GM23338 (cell line): ENCODE data around the gene KLHL6. TPM values are rescaled to one million over a fixed set of nuclear protein-coding genes. Genes with fewer than 3 reads are reported as not detected.

Source experiments
- ATAC-seq: fragments of 200-7000 bp; cut with Tn5 transposase; 3 replicates; pipeline ENCODE4 v1.9.1; 2020
- DNase-seq: peaks from one replicate; pipeline ENCODE4 v3.0.0-alpha.2; 2015; ENCODE audit warnings: low spot score
- H2AFZ ChIP-seq: fragments of 200-600 bp; sonication (generic); 2 replicates; pipeline ENCODE4 v1.8.0; 2016; ENCODE audit warnings: antibody characterized with exemption, mild to moderate bottlenecking, moderate library complexity
- H3F3A ChIP-seq: fragments of 200-600 bp; sonication (generic); replicated peaks from 2 replicates; pipeline ENCODE4 v1.8.0; 2017; ENCODE audit warnings: antibody characterized with exemption, mixed run types, low read depth
- H3K27ac ChIP-seq: fragments of 200-600 bp; sonication (generic); 2 replicates; pipeline ENCODE4 v1.6.1; 2016; ENCODE audit warnings: low read depth
- H3K27me3 ChIP-seq: fragments of 200-600 bp; sonication (generic); 2 replicates; pipeline ENCODE4 v1.8.0; 2016; ENCODE audit warnings: mild to moderate bottlenecking, mixed run types, moderate library complexity; ENCODE audit not compliant: insufficient read depth
- H3K36me3 ChIP-seq: fragments of 200-600 bp; sonication (generic); 2 replicates; pipeline ENCODE4 v1.8.0; 2016; ENCODE audit warnings: mild to moderate bottlenecking; ENCODE audit not compliant: insufficient read depth
- H3K4me1 ChIP-seq: fragments of 200-600 bp; sonication (generic); 2 replicates; pipeline ENCODE4 v1.8.0; 2016; ENCODE audit warnings: mild to moderate bottlenecking, moderate library complexity; ENCODE audit not compliant: insufficient read depth
- H3K4me2 ChIP-seq: fragments of 200-600 bp; sonication (generic); 2 replicates; pipeline ENCODE4 v1.7.1; 2017; ENCODE audit warnings: mixed run types
- H3K4me3 ChIP-seq: fragments of 200-600 bp; sonication (generic); 2 replicates; pipeline ENCODE4 v1.6.1; 2016; ENCODE audit warnings: mixed run types
- H3K79me2 ChIP-seq: fragments of 200-600 bp; sonication (generic); replicated peaks from 2 replicates; pipeline ENCODE4 v1.8.0; 2017; ENCODE audit warnings: mild to moderate bottlenecking; ENCODE audit not compliant: insufficient read depth
- H3K9me2 ChIP-seq: fragments of 200-600 bp; sonication (generic); 2 replicates; pipeline ENCODE4 v1.8.0; 2017; ENCODE audit not compliant: insufficient read depth
- H4K20me1 ChIP-seq: fragments of 200-600 bp; sonication (generic); replicated peaks from 2 replicates; pipeline ENCODE4 v1.8.0; 2017; ENCODE audit warnings: mild to moderate bottlenecking; ENCODE audit not compliant: insufficient read depth
- H3K27ac Mint-ChIP-seq: 2 replicates; pipeline ENCODE4 v1.8.0; 2020; ENCODE audit warnings: inconsistent platforms, mild to moderate bottlenecking, moderate library complexity, mixed read lengths
- H3K27me3 Mint-ChIP-seq: 3 replicates; pipeline ENCODE4 v1.8.0; 2022; ENCODE audit warnings: low read depth, mild to moderate bottlenecking, moderate library complexity, mixed read lengths, inconsistent platforms; ENCODE audit not compliant: insufficient read depth, poor library complexity
- H3K36me3 Mint-ChIP-seq: 3 replicates; pipeline ENCODE4 v1.8.0; 2021; ENCODE audit warnings: low read depth, mild to moderate bottlenecking, inconsistent platforms, moderate library complexity, mixed read lengths
- H3K4me1 Mint-ChIP-seq: 3 replicates; pipeline ENCODE4 v1.8.0; 2020; ENCODE audit warnings: mild to moderate bottlenecking, inconsistent platforms, mixed read lengths
- H3K4me3 Mint-ChIP-seq: 3 replicates; pipeline ENCODE4 v1.8.0; 2021; ENCODE audit warnings: moderate library complexity, mild to moderate bottlenecking, inconsistent platforms, mixed read lengths
- H3K9me3 Mint-ChIP-seq: 3 replicates; pipeline ENCODE4 v1.8.0; 2020; ENCODE audit warnings: moderate library complexity, mild to moderate bottlenecking, inconsistent platforms, mixed read lengths
- CTCF ChIP-seq, 2 experiments: fragments of 200-600 bp in 1 of 2; sonication (generic) in 1 of 2; conservative IDR thresholded peaks; 2 replicates each; pipeline versions ENCODE4 v1.5.1 to v1.6.1; 2016 to 2017; ENCODE audit warnings: antibody characterized with exemption in 2 of 2, low read depth in 2 of 2, mild to moderate bottlenecking in 2 of 2, moderate library complexity in 1 of 2
- ETS1 ChIP-seq: IDR thresholded peaks from 2 replicates; pipeline ENCODE4 v1.6.1; 2016; ENCODE audit warnings: antibody characterized with exemption
- EZH2 ChIP-seq: fragments of 200-600 bp; sonication (generic); IDR thresholded peaks from one replicate; pipeline ENCODE4 v1.8.0; 2017; ENCODE audit warnings: antibody characterized with exemption, mild to moderate bottlenecking, low read depth; ENCODE audit not compliant: unreplicated experiment
- EZH2phosphoT487 ChIP-seq: fragments of 200-600 bp; sonication (generic); IDR thresholded peaks from one replicate; pipeline ENCODE4 v1.8.1; 2018; ENCODE audit warnings: antibody characterized with exemption; ENCODE audit not compliant: unreplicated experiment
- NANOG ChIP-seq: IDR thresholded peaks from 2 replicates; pipeline ENCODE4 v1.6.1; 2016; ENCODE audit warnings: antibody characterized with exemption, borderline replicate concordance
- POLR2AphosphoS5 ChIP-seq: IDR thresholded peaks from 2 replicates; pipeline ENCODE4 v1.6.1; 2016; ENCODE audit warnings: antibody characterized with exemption, low read depth
- STAT1 ChIP-seq: IDR thresholded peaks from one replicate; pipeline ENCODE4 v1.6.1; 2016; ENCODE audit warnings: antibody characterized with exemption; ENCODE audit not compliant: unreplicated experiment
- ZNF114 ChIP-seq: fragments of 250-450 bp; sonication (Bioruptor Pico); IDR thresholded peaks from 2 replicates; pipeline ENCODE4 v1.5.0; 2020; ENCODE audit warnings: mild to moderate bottlenecking, moderate library complexity
- ZNF331 ChIP-seq: fragments of 250-450 bp; sonication (Bioruptor Pico); IDR thresholded peaks from 2 replicates; pipeline ENCODE4 v1.5.0; 2020; ENCODE audit warnings: low read depth, mild to moderate bottlenecking, moderate library complexity
- ZNF462 ChIP-seq: fragments of 250-450 bp; sonication (Bioruptor Pico); IDR thresholded peaks from 2 replicates; pipeline ENCODE4 v1.5.0; 2020; ENCODE audit warnings: mild to moderate bottlenecking, moderate library complexity
- polyA plus RNA-seq: library from polyadenylated mRNA; unstranded; fragments of >200 nt; fragmentation: Nextera tagmentation; extraction: Ambion mirVana; gene quantifications from 2 replicates; pipeline ENCODE4 v1.2.1, GENCODE V29; 2016
- total RNA-seq: library from RNA; depleted of rRNA; stranded (reverse); fragments of >200 nt; shearing (Covaris generic); gene quantifications from 2 replicates; pipeline ENCODE4 v1.2.3, GENCODE V29; 2014

The KLHL6 gene
- total and polyA plus RNA-seq, 2 experiments from 2014 or later: not detected

- TF ChIP-seq ETS1 (no peak), EZH2phosphoT487 (no peak), ZNF114 (CRISPR knock-in tag) (no peak), CTCF (conservative IDR thresholded peaks at IDR 0.05; ENCODE audit: low read depth in 2 of 2) (no peak), NANOG (no peak), ZNF331 (CRISPR knock-in tag) (no peak), STAT1 (no peak), EZH2 (no peak), POLR2AphosphoS5 (no peak)
These were observed 83.4 kb downstream of the KLHL6 start (continued) for GRCh38 chr3:183472155-183472554.

GRCh38 chr3:183468424-183468823, 87.1 kb downstream of the KLHL6 start:
- H3K4me1 Mint-ChIP-seq: no peaks in the 10 kb centered on the region
- TF ChIP-seq ZNF114 (CRISPR knock-in tag): no peak
- TF ChIP-seq STAT1: no peak
- no peak for TF ChIP-seq ZNF462 (CRISPR knock-in tag)
- ATAC-seq: no peak
- Histone ChIP-seq H3F3A (no peaks in the 10 kb centered on the region), H3K79me2 (no peaks in the 10 kb centered on the region), H4K20me1 (no peaks in the 10 kb centered on the region), H3K27ac (no peak overlapping the region), H3K4me1 (no peaks in the 10 kb centered on the region), H3K4me3 (no peak overlapping the region), H2AFZ (no peak overlapping the region), H3K4me2 (no peak overlapping the region), H3K9me2 (no peaks in the 10 kb centered on the region), H3K36me3 (no peaks in the 10 kb centered on the region), H3K27me3 (no peaks in the 10 kb centered on the region)
- no peak for DNase-seq
- H3K9me3 Mint-ChIP-seq: no peaks in the 10 kb centered on the region
- H3K36me3 Mint-ChIP-seq: no peaks in the 10 kb centered on the region
- H3K27ac Mint-ChIP-seq: no peak overlapping the region
- no peak overlapping the region for H3K4me3 Mint-ChIP-seq
- H3K27me3 Mint-ChIP-seq: peaks cover 4% of the 10 kb centered on the region
